Hematopoietic multipotent progenitor cell treated with erythropoietin and hydrocortisone succinate and interleukin-3 and kit ligand, for 8 days (in vitro differentiated cells): ENCODE measurements around the gene DCD.
"Not testable (repeated sequence)": the region's sequence is repeated elsewhere in the genome, so short reads cannot be mapped to it uniquely, and the experiment has no call there.

Source experiments
- DNase-seq: peaks from one replicate; pipeline ENCODE4 v3.0.0-alpha.2; 2015

DCD gene, protein sequence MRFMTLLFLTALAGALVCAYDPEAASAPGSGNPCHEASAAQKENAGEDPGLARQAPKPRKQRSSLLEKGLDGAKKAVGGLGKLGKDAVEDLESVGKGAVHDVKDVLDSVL

DNA sequence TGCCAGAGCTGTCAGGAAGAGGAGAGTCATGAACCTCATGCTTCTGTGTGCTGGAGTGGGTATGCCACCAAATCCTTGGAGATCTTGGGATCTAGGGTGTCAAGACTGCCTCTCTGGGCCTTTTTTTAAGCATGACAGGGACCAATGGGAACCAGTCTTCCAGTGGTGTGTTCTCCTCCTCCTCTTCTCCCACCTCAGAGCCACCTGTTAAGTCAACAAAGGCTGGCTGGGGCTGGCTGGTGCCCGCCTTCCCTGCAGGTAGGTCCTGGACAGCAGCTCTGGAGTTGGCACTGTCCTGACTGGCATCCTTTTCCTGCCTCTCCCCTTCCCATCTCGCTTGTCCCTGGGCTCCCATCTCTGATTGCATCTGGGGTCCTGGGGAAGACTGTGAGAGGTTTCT is at the start of gene DCD:
Gene DCD, minus strand, starts transcription at position 101 of the 400 bp plus-strand sequence. Its CDS starts 62 bp downstream, at position 39.
- no peak for DNase-seq

DNA sequence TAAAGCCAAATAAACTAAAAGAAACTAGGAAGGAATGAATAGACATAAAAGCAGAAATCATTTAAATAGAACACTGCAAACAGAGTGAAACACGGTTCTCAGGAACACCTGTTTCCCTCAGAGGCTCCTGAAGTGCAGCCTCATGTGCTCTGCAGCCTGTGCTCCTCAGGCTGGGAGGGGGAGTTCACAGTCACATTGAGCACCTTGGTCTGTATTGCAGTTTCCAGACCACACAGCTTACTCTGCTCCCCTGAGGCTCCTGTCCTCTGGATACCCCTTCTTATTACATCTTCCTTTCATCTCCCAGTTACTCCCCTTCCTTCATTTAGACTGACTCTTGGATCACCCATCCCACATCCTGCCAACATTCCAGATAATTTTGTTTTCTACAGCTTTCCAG is 49.7 kb upstream of the DCD start:
- DNase-seq: no peak

DNA sequence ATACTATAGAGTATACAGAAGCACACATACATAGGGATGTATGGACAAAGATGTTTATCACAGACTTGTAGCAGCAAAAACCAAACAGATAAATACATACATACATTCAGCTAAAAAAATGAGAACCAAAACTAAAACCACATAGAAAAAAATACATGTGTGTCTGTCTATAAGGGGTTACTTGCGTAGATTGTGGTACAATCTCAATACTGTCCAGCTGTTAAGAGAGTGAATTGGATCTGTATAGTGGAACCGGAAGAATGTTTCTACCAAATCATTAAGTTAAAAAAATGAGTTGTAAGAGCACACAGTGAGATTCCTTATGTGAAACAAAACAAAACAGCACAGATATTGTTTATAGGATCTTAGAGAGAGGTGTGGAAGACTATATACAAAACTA is 44.2 kb upstream of the DCD start:
- DNase-seq: no peak

DNA sequence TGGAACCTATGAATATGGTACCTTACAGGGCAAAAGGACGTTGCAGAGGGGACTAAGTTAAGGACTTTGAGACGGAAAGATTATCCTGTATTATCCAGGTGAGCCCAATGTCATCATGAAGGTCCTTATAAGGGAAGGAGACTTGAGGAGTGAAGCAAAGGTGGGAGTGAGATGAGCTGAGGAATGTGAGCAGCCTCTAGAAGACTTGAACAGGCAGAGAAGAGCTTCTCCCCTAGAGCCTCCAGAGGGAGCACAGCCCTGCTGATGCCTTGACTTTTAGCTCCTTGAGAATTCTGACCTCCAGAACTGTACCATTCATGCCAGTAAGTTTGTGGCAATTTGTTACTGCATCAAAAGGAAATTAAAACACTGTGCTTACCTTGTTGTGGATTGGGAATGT is 41.8 kb upstream of the DCD start:
- DNase-seq: no peak

DNA sequence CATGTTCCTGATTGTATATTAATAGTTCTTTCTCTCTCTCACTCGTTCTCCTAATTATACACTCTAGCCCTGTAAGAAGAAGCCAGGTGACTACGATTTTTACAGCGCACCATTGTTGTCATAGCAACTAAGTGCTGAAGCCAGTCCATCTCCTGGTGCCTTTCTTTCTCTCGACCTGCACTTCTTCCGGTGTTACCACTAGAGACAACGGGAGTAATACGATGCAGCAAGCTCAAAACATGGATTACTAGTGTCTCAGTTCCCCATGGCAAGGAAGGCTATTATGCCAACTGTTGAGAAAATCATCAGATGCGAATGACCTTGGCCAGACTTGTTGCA is 40.8 kb upstream of the DCD start:
- no peak for DNase-seq

DNA sequence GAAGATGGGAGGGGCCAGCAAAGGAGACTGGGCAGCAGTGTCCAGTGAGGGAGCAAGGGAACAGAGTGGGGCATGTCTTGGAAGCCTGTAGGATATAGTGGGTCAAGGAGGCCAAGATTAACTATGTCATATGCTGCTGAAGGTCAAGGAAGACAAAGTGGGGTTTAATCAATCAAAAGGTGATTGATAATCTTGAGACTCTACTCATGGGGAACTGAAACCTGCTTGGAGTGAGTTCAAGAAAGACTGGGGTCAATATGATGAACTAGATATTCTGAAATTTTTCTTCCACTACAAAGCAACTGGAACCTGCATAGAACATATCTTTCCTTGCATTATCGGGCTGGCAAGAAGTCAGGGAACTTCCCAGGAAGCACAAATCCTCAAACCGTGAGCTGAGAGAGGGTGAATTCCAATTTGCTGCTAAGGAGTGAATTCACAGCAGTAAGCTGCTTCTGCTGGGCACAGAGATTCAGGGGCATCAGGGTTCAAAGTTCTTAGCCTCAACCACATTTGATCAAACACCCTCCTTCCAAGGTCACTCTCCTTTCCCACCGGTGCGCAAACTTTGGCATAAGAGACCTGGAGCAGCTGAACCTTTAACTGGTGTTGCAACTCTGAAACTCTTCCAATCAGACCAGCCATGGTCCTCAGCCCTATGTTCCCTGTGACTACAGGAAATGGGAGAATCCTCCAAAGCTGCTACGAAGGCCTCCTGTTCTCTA is 40.3 kb upstream of the DCD start:
- DNase-seq: no peak

DNA sequence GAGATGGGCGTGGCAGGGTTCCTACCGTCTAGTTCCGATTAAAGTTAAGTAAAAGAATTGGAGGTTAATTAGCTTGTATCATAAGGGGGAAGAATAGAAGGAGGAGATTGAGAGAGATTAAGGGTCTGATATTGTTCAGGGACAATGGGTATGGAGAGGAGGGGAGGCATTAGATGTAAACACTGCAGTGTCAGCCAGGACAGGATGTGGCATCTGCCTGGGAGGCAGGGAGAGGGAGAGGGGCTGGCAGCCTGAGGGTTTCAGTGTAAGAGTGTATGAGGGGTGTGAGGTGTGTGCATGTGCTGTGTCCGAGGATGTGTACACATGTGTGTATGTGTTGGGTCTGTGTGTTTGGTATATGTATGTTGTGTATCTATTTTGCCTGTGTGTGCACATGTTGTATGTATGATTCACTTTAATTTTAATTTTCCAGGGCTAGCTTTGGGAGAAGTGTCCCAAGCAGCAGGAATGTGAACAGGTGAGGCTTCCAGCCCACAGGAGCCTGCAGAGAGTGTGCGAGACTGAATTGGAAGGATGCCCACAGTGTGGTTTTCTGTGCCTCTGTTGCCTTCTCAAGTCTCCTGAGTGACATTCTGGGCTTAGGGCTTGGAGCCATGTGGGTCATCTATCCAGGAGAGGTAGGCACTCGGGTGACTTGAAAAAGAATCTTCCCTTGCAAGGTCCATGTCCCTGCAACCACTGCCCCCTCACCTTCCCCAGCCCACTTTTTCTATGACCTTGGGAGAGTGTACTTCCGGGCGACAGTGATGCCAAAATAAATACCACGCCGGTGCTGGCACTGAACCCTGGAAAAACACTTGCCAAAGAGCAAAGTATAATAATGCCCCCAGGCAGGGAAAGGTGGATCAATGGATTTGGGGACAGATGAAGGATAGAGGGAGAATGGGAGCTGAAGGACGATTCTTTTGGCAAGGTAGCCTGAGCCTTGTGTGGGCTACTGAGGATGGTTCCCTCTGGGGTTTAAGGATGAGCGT is 36.8 kb upstream of the DCD start:
- no peak for DNase-seq

DNA sequence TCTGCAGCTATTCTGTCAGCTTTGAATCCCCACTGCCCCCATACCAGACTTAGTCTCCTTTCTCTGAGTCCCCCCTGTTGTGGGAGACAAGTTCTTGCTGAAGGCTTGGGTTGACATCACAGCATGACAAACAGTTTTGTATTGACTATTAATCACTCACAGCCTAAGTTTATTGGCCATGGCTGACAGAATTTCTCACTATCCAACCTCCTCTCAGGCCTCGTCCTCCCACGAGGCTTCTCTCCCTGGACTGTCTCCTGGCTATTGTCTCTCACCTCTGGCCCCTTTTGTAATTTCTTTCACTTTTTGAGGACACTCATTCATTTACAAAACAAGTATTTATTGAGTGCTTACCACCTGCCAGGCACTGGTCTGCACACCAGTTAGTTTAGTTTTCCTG is 35.2 kb upstream of the DCD start:
- DNase-seq: no peak

DNA sequence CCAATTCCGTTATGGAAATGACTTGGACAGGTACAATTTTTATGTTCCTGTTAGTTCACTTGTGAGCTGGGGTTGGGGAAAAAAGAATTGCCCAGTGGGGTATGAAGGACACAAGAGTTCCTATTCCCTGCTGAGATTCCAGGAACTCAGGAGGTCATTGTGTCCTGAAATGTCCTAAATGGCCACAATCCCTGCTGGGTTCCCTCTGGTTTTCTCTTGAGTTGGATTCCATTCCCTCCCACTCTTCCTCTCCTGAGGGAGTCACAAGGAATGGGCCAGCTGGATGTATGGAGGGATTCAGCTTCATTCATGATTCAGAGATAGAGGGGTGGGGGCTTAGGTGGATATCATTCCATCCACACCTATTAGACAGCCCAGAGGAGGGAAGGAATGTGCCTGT is 34.5 kb upstream of the DCD start:
- DNase-seq: no peak

DNA sequence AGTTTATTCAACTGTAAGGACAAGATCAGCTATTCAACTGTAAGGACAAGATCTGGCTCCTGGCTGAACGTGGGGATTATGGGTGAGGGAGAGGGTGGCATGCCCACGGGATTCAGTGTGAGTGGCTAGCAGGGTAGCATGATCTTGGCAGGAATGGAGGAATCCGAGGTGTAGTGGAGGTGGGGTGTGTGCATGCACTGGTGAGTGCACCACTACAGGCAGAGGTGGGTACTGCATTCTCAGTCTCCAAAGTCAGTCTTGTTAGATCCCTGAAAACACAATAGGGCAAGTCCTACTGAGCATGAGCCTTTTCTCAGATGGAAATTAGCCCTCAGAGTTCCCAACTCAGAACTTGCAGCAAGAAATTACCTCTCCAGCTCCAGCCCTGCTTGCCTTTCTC is 32.2 kb upstream of the DCD start:
- DNase-seq: peak; percentile 34

DNA sequence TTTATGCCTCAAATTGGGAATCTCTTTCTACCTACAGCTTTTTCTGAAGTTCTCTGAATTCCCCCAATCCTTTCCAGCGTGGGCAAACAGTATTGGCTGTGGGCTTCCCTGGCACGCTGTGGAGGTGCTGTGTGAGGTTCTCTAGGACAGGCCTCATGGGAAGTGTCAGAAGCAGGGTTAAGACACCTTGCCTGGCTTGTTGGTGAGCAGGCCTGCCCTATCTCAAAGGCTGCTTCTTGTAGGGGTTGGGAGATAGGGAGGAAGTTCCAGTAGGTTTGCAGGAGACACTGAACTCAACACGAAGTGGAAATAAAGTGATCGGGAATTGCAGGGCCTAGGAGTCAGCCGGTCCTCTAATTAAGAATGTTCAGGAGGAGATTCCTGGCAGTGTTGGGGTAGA is 30.0 kb upstream of the DCD start:
- DNase-seq: no peak

DNA sequence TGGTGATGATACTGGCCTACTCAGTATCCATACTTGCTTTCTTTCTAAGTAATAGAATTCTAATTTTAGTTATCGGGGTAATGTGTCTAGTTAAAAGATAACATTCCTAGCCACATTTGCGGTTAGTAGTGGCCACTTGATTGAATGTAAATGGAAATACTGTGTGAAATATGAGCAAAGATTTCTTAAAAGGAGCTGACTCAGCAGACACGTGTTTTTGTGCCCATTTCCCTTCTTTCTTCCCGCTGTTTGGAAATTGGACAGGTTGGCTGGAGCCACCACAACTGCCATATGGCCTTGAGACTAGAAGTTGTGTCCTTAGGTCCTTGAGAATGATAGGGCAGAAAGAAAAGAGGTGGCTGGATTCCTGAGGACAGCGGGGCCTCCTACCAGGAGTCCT is 19.8 kb upstream of the DCD start:
- DNase-seq: no peak

DNA sequence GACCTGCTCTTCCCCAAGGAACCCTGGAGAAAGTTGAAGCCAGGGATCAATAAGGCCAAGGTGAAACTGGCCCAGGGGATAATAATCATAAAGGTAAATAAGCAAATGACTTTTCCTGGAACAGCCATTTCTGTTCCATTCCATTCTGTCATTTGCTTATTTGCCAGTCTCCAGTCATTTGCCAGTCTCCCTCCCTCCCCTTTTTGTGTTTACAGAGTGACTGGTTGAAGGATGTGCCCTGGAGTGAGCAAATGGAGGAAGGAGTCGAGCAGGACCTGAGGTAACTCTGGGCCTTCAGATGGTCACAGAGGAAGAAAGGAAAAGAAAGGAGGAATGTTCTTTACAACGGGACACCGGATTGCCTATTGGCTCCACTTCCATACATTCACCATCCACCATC is 17.8 kb upstream of the DCD start:
- no peak for DNase-seq

DNA sequence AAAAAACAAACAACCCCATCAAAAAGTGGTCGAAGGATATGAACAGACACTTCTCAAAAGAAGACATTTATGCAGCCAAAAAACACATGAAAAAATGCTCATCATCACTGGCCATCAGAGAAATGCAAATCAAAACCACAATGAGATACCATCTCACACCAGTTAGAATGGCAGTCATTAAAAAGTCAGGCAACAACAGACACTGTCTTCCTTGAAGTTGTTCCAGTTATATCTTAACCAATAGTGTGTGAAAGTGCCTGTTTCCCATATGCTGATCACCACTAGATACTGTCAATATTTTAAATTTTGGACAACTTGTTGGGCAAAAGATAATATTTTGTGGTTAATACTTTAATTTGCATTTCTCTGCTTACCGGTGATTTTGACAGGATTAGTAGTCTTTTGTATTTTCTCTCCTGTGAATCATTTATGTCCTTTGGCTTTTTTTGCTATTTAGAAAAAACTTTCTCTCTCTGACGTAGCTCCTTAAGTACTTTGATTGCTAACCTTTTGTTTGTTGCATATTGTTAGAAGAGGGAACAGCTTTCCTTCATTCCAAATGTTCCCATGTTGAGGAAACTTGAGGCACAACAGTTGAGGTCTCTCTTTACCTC is 17.0 kb upstream of the DCD start:
- not testable (repeated sequence) for DNase-seq

DNA sequence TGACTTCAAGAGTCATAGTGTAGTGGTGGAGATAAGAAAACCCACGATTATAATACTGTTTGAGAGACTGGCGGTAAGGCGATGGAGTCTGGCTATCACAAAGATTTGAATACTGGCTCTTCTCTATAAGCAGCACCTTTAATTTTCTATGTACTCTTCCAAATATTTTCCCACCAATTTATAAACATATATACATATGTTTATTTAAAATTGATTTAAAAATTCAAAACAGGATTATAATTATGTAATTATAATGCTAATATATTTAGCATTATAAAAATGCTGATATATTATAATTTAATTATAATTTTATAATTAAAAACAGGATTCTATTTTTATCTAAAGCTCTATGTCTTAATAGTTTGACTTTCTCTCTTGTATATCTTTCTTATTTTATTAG is 15.4 kb upstream of the DCD start:
- no peak for DNase-seq

DNA sequence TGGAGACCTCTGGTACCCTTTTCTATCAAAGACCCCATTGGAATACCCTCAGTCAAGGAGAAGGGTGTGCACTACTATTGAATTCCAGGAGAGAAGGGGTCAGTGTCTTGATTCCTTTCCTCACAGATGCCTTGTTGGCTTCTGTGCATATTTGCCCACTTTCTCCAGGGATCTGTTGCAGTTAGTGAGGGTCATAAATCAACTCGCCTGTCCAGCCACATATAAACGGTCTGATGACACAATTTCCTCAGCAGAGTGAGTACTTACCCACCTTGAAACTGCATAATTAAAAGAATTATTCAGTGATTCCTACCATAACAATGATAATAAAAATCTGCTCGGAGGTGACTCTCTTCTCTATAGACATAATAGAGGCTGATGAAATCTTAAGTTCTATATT is 13.9 kb upstream of the DCD start:
- no peak for DNase-seq

DNA sequence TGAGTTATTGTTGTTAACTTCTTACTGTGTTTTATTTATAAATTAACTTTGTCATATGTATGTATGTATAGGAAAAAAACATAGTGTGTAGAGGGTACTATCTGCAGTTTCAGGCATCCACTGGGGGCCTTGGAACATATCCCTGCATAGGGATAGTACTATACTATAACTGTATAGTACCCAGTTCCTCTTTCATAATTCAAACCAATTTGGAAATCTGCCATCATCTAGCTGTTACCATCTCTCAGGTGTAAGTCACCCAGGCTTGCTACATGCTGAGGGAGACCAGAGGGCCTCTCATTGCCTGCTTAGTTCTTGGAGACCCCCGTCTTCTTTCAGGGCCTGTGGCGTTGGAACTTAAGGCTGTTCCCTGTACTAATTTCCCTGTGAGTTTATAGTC is 12.9 kb upstream of the DCD start:
- no peak for DNase-seq

DNA sequence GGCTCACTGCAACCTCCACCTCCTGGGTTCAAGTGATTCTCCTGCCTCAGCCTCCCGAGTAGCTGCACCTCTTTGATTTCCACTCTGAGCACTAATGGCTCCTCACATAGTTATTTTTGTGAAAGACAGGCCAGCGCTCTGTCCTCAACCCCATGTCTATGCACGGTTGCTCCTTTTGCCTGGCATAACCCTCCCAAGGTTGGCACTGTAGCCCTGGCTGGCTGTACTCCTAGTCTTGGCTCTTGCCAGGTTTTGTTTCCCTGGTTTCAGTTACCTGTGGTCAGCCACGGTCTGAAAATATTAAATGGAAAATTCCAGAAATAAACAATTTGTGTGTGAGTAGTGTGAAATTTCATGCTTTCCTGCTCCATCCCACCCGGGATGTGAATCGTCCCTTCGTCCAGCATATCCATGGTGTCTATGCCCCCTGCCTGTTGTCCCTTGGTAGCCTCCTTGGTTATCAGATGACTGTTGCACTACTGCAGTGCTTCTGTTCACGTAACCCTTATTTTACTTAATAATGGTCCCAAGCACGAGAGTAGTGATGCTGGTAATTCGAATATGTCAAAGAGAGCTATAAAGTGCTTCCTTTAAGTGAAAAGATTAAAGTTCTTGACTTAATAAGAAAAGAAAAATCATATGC is 12.3 kb upstream of the DCD start:
- no peak for DNase-seq

DNA sequence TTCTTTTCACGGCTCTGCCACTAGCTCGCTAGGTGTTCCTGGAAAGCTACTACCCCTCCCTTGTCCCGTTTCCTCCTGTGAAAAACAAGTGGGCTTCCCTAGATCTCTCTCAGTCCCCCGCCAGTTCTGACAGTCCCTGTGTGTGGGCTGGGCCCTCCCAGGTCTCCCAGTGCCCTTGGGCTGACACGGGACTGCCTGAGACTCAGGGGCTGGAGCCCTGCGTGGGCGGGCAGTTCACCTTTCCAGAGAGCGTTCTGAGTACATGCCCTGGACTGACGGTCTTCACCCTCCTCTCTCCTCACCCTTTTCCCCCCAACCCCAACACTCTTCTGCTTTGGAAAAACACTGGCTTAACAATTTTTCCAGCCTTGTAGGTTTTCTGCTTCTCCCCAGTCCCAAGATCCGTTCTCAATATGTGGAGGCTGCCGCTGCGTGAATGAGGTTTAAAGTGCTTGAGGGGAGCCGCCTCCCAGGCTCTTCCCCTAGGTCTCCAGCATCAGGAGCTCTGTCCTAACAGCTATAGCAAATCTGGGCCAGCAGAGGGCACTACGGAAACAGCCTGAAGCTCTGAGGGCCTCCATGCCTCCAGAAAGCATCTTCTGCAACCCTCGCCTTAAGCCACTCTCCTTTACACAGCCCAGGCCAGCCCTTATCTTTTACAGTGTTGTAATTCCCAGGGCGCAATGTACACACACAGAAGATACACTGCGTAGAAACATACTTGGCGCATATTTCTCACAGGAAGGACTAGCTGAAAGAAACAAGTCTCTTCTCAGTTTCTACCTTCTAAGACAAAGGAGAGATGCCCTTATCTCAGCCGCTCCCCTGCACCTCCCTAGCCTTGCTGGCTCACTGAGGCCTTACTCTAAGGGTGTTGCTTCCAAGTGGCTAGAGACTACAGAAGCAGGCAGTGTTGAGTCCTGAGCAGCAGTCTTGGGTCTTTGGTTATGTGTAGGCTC is 10.4 kb upstream of the DCD start:
- DNase-seq: peak; percentile 45

DNA sequence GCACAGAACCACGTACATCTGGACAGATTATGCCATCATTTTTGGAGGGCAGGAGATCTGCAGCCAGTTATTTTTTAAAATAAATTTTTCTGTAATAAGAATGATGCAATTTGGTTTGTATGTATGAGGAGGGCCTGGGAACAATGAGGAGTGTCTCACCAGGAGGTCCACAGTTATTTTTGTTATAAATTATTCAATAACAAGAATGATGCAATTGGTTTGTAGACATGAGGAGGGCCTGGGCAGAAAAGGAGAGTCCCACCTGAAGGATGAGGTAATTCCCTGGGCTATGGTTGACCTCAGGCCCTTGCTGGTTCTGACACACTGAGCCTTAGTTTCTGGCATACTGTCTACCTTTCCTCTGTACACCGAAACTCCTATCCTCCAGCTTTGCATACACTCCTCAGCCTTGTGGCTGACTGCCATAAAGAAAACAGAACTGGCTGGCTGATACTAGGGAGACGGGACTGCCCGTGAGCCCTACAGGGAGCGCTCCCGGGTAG is 9.0 kb upstream of the DCD start:
- DNase-seq: no peak

DNA sequence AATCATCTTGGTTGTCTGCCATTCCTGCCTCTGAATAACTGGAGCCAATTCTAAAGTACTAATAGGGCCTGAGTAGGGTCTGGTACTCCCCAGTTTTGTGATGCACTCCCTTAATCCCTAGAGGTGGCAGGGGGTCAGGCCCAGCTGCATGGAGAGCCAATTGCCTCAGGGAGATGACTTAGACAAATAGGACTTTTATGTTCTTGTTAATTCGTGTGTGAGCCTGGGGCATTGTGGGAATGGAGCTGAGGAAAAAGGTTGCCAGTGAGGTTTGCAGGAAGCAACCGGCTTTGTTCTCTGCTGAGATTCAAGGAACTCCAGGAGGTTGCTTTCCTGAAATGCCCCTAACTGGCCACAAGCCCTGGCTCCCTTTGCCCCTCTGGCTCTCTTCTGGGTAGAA is 6.8 kb upstream of the DCD start:
- no peak for DNase-seq

DNA sequence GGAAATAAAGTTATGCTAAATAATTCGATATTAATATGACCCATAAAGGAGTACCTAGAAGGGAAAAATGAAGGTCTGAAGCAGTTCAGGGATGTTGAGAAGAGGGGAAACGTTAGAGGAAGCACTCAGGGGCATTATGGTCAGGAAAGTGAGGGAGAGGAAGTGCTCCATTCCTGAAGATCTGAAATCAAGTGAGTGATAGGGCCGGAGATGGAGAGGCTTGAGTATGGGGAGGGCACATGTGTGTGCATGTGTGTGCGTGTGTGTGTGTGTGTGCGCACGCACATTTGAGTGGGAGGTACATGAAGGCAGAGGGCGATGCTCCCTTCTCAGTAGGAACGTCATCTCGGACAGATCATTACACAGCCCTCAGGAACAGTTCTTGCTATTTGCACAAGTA is 4.9 kb upstream of the DCD start:
- DNase-seq: no peak
